GM23248 (cell line): Measurements from ENCODE around the gene ZNF415.
"Not testable (repeated sequence)": the region's sequence is repeated elsewhere in the genome, so short reads cannot be mapped to it uniquely, and the experiment has no call there.

Experiments used
- EZH2 ChIP-seq: fragments of 200-600 bp; sonication (generic); IDR thresholded peaks from 2 replicates; pipeline ENCODE4 v1.6.1; 2018; ENCODE audit warnings: antibody characterized with exemption, mild to moderate bottlenecking; ENCODE audit not compliant: insufficient read depth, poor library complexity, severe bottlenecking
- EZH2phosphoT487 ChIP-seq: fragments of 200-600 bp; sonication (generic); IDR thresholded peaks from 2 replicates; pipeline ENCODE4 v1.6.1; 2018; ENCODE audit warnings: antibody characterized with exemption, moderate library complexity, mild to moderate bottlenecking, low read depth; ENCODE audit not compliant: insufficient read depth

DNA sequence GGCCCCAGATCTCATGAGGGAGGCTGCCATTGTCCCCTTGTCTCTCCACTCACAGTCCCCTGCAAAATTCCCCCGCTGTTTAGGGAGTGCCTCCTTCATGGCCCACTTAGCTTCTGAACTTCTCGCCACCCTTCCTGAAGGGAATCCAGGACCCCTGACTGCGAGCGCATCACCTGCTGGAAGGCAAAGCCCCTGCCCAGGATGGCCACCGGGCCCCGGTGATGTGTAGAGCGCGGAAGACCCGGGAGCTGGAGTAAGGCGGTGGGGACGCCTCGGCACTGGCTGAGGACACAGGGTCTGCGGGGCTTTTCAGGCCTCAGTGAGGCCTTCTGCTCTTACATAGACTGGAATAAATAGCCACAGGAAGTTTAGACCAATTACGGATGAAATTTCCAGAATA lies 34.1 kb downstream of the ZNF415 start:
- TF ChIP-seq EZH2phosphoT487, EZH2: not testable (repeated sequence)
